IMR-90 (cell line): ENCODE data around the gene FLT3. TPM values are rescaled to one million over a fixed set of nuclear protein-coding genes. Genes with fewer than 3 reads are reported as not detected.

Experiments used
- BHLHE40 ChIP-seq: fragments of 150-350 bp; IDR thresholded peaks from 2 replicates; pipeline ENCODE4 v1.6.1; 2016; ENCODE audit warnings: mild to moderate bottlenecking, low read depth, low read length
- MXI1 ChIP-seq: IDR thresholded peaks from 2 replicates; pipeline ENCODE4 v1.6.1; 2012; ENCODE audit warnings: low read depth, mild to moderate bottlenecking, low read length, moderate library complexity, borderline replicate concordance
- NFE2L2 ChIP-seq: fragments of 150-350 bp; IDR thresholded peaks from 2 replicates; pipeline ENCODE4 v1.6.1; 2016; ENCODE audit warnings: low read depth, mild to moderate bottlenecking, low read length
- RAD21 ChIP-seq: IDR thresholded peaks from 2 replicates; pipeline ENCODE4 v1.6.1; 2012; ENCODE audit warnings: low read length, improper control_type of control experiment
- RCOR1 ChIP-seq: IDR thresholded peaks from 2 replicates; pipeline ENCODE4 v1.6.1; 2012; ENCODE audit warnings: mild to moderate bottlenecking, low read length, improper control_type of control experiment; ENCODE audit not compliant: insufficient replicate concordance
- SMC3 ChIP-seq: fragments of 150-350 bp; IDR thresholded peaks from 2 replicates; pipeline ENCODE4 v1.6.1; 2016; ENCODE audit warnings: low read depth, mild to moderate bottlenecking, antibody characterized with exemption, low read length, moderate library complexity
- polyA plus RNA-seq, 3 experiments: library from polyadenylated mRNA; depleted of rRNA; stranded (reverse); fragments of >200 nt; gene quantifications; 2 replicates each; pipeline ENCODE4 v1.2.3, GENCODE V29; 2012; ENCODE audit warnings: low replicate concordance in 1 of 3
- total RNA-seq: library from RNA; depleted of rRNA; stranded (reverse); fragments of >200 nt; gene quantifications from 2 replicates; pipeline ENCODE4 v1.2.3, GENCODE V29; 2012

FLT3 gene
- total and polyA plus RNA-seq, 2 of the 4 experiments (the other 2 are of a cell fraction) = not detected

- TF ChIP-seq RAD21 (no peak), NFE2L2 (no peak), BHLHE40 (no peak), RCOR1 (no peak), MXI1 (no peak), SMC3 (no peak)
Measured at GRCh38 chr13:27975564-27976361, 124.6 kb downstream of the FLT3 start (continued).
